Mesothelial cell of epicardium (in vitro differentiated cells): ENCODE measurements around the gene ADAMTS1. TPM values are rescaled to one million over a fixed set of nuclear protein-coding genes. Genes with fewer than 3 reads are reported as not detected.
A peak's percentile ranks its signal among the peaks of the same experiment; 100 is the strongest.

ENCODE experiments used
- DNase-seq, 2 experiments: peaks; one replicate each; pipeline ENCODE4 v3.0.0; 2021; ENCODE audit warnings: low spot score in 2 of 2; ENCODE audit not compliant: unreplicated experiment in 2 of 2
- H3K27ac Mint-ChIP-seq: 2 replicates; pipeline ENCODE4 v1.8.0; 2021; ENCODE audit warnings: mixed read lengths
- H3K27me3 Mint-ChIP-seq: 2 replicates; pipeline ENCODE4 v1.8.0; 2021; ENCODE audit warnings: low read depth, mixed read lengths
- H3K36me3 Mint-ChIP-seq: 2 replicates; pipeline ENCODE4 v1.8.0; 2021; ENCODE audit warnings: mixed read lengths
- H3K4me1 Mint-ChIP-seq: 2 replicates; pipeline ENCODE4 v1.8.0; 2021; ENCODE audit warnings: mixed read lengths
- H3K4me3 Mint-ChIP-seq: 2 replicates; pipeline ENCODE4 v1.8.0; 2021; ENCODE audit warnings: mild to moderate bottlenecking, moderate library complexity, mixed read lengths
- H3K9me3 Mint-ChIP-seq: 2 replicates; pipeline ENCODE4 v1.8.0; 2021; ENCODE audit warnings: mixed read lengths
- total RNA-seq: library from RNA; stranded (reverse); gene quantifications from 3 replicates; pipeline ENCODE4 v1.2.1, GENCODE V29; 2021
- TF ChIP-seq, protein P1 (sequence below): fragments of 200-600 bp; sonication (generic); IDR thresholded peaks from one replicate; pipeline ENCODE4 v1.5.0; 2021; ENCODE audit warnings: antibody characterized with exemption; ENCODE audit not compliant: unreplicated experiment

The ADAMTS1 gene
- total RNA-seq, 1 donor from 2014 or later: 77.6 TPM

DNA sequence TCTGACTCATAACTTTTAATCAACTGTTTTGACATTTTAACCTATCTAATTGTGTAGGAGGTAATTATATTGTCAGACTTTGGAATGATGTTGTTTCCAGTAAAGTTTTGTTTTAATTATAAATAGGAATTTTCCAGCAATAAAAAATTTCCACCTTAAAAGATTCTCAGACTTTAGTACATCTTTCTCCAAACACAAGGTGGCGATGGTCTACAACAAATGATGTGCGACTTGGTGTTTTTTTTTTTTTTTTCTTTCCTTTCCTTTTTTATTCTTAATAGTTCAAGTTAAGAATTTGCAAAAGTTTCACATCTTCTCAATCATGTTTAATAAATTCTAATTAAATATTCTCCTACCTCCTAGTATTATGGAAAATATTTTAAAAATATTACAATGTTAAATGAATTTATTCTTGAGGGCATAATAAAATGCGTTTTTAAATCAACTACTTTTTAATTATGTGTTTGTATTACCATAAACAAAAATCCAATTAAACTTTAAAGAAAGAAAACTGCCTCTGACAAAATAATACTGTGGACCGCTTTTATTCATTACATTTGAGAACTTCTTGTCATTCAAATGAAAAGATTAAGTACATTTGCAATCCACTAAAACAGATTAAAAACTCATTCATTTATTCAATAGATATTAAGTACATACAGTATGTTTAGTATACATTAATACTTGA is 4.4 kb upstream of the ADAMTS1 start:
- Mint-ChIP-seq H3K27me3 (no peaks in the 10 kb centered on the region), H3K27ac (no peak overlapping the region), H3K4me1 (peaks cover 28% of the 10 kb centered on the region), H3K4me3 (peak overlapping the region; percentile 32), H3K36me3 (no peaks in the 10 kb centered on the region), H3K9me3 (no peaks in the 10 kb centered on the region)
- DNase-seq: no peak
- TF ChIP-seq, protein P1, sequence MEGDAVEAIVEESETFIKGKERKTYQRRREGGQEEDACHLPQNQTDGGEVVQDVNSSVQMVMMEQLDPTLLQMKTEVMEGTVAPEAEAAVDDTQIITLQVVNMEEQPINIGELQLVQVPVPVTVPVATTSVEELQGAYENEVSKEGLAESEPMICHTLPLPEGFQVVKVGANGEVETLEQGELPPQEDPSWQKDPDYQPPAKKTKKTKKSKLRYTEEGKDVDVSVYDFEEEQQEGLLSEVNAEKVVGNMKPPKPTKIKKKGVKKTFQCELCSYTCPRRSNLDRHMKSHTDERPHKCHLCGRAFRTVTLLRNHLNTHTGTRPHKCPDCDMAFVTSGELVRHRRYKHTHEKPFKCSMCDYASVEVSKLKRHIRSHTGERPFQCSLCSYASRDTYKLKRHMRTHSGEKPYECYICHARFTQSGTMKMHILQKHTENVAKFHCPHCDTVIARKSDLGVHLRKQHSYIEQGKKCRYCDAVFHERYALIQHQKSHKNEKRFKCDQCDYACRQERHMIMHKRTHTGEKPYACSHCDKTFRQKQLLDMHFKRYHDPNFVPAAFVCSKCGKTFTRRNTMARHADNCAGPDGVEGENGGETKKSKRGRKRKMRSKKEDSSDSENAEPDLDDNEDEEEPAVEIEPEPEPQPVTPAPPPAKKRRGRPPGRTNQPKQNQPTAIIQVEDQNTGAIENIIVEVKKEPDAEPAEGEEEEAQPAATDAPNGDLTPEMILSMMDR: peak; percentile 67

- no peak overlapping the region for H3K4me3 Mint-ChIP-seq
- H3K27me3 Mint-ChIP-seq: no peaks in the 10 kb centered on the region
- no peaks in the 10 kb centered on the region for H3K9me3 Mint-ChIP-seq
- no peak for DNase-seq
- TF ChIP-seq, protein P1: no peak
- no peak overlapping the region for H3K27ac Mint-ChIP-seq
- H3K36me3 Mint-ChIP-seq: no peaks in the 10 kb centered on the region
- peaks cover 32% of the 10 kb centered on the region for H3K4me1 Mint-ChIP-seq
These were observed 2.7 kb upstream of the ADAMTS1 start for GRCh38 chr21:26847921-26848320.

- no peaks in the 10 kb centered on the region for H3K27me3 Mint-ChIP-seq
- H3K27ac Mint-ChIP-seq: peak overlapping the region; percentile 99
- peak overlapping the region; percentile 95 for H3K4me3 Mint-ChIP-seq
- H3K4me1 Mint-ChIP-seq: peaks cover 41% of the 10 kb centered on the region
- TF ChIP-seq, protein P1: no peak
- H3K9me3 Mint-ChIP-seq: no peaks in the 10 kb centered on the region
- no peak for DNase-seq
- H3K36me3 Mint-ChIP-seq: peaks cover 5% of the 10 kb centered on the region
These were observed 1.8 kb upstream of the ADAMTS1 start for GRCh38 chr21:26847002-26847401.

DNA sequence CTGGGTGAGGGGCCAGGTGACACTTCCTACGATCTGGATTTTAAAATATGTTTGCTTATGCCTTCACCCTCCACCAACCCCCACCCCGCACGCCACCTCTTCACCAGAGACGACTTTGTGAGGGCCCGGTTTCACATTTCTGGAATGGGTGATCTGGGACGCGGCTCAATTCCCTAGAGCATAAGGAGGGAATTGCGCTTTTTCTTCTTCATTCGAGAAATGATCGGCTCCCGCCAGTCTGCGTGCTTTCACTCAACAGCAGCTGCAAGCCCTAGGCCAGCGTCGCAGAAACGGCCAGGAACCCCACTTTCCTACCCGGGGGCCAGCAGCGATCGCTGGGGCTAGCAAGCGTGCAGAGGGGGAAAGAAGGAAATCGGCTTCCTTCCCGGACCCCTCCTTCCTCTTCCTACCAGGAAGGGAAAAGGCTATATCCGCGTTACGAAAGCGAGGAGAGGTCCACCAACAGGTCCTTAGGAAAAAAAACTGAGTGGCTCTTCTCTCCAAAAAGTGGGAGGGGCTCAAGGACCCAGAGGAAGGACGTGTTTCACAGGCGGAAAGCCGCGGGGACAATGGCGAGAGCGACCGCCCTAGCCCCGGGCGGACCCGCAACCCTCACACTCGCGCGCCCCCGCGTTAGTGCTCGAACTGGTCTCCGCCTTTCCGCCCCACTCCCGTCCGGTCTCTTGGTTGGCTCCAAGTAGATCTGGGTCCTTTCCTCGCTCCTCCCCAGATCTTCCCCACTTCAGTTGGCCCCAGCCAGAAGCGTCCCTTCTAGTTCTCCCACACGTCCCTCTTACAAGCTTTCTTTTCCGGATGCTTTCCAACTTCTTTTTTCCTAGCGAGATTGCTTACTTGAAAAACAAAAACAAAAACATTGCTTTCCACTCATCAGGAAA is 1.1 kb upstream of the ADAMTS1 start:
- Mint-ChIP-seq H3K4me1 (peaks cover 43% of the 10 kb centered on the region), H3K9me3 (no peaks in the 10 kb centered on the region), H3K27me3 (no peaks in the 10 kb centered on the region), H3K36me3 (peaks cover 10% of the 10 kb centered on the region), H3K4me3 (peak overlapping the region; percentile 95), H3K27ac (peak overlapping the region; percentile 99)
- TF ChIP-seq, protein P1: peak; percentile 36
- peak; percentile 60 to 75 for DNase-seq

DNA sequence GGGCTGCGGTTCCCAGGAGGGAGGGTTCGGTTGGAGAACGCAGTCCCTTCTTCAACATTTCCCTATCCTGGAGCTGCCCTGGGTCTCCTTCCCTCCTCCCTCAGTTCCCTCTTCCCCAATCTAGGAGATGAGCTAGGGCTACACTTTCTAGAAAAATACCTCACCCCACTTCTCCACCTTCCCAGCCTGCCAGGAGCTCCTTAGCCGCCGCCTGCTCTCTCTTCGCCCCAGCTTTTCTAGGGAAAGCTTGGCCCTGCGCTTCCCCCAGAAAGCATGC is 488 bp upstream of the ADAMTS1 start:
- Mint-ChIP-seq H3K9me3 (no peaks in the 10 kb centered on the region), H3K4me1 (peaks cover 41% of the 10 kb centered on the region), H3K4me3 (peak overlapping the region; percentile 95), H3K36me3 (peaks cover 13% of the 10 kb centered on the region), H3K27me3 (no peaks in the 10 kb centered on the region), H3K27ac (peak overlapping the region; percentile 99)
- no peak for DNase-seq
- TF ChIP-seq, protein P1: no peak
